OCI-LY7 (cell line): ENCODE data around the gene FFAR4. TPM values are rescaled to one million over a fixed set of nuclear protein-coding genes. Genes with fewer than 3 reads are reported as not detected.

ENCODE experiments used
- BruUV-seq: library from RNA; stranded (reverse); fragments of 400-500 nt; replicated peaks from 2 replicates; lab custom pipeline; 2021; lab: Mats Ljungman, UMichigan
- CTCF ChIA-PET: fragments of 300-600 bp; sonication (Branson Sonifier 250); formaldehyde crosslinking; loops from one replicate; lab custom pipeline; 2022; ENCODE audit warnings: antibody characterized with exemption; ENCODE audit not compliant: unreplicated experiment; lab: Charles Lee
- POLR2A ChIA-PET: fragments of 300-600 bp; sonication (Branson Sonifier 250); formaldehyde crosslinking; loops from one replicate; lab custom pipeline; 2022; ENCODE audit warnings: antibody characterized with exemption; lab: Charles Lee
- DNase-seq: peaks from one replicate; pipeline ENCODE4 v3.0.0-alpha.2; 2015; ENCODE audit warnings: low spot score
- H2AFZ ChIP-seq: fragments of 200-600 bp; sonication (generic), shearing (Covaris generic); 2 replicates; pipeline ENCODE4 v1.6.1; 2014; ENCODE audit warnings: mild to moderate bottlenecking, antibody characterized with exemption, low read length, moderate library complexity
- H3K27ac ChIP-seq: fragments of 200-600 bp; sonication (generic); 2 replicates; pipeline ENCODE4 v1.5.1; 2014; ENCODE audit warnings: mixed run types, low read depth, mild to moderate bottlenecking, moderate library complexity, low read length, inconsistent platforms; ENCODE audit not compliant: poor library complexity, severe bottlenecking
- H3K36me3 ChIP-seq: fragments of 200-600 bp; sonication (generic); 2 replicates; pipeline ENCODE4 v1.6.1; 2014; ENCODE audit warnings: mild to moderate bottlenecking, antibody characterized with exemption, low read length, moderate library complexity, mixed read lengths; ENCODE audit not compliant: insufficient read depth
- H3K4me1 ChIP-seq: fragments of 200-600 bp; sonication (generic); 2 replicates; pipeline ENCODE4 v1.5.1; 2014; ENCODE audit warnings: mild to moderate bottlenecking, low read length; ENCODE audit not compliant: insufficient read depth, poor library complexity, severe bottlenecking
- H3K4me2 ChIP-seq: fragments of 200-600 bp; sonication (generic); 2 replicates; pipeline ENCODE4 v1.6.1; 2014; ENCODE audit warnings: mild to moderate bottlenecking, low read length
- H3K4me3 ChIP-seq: fragments of 200-600 bp; sonication (generic); 2 replicates; pipeline ENCODE4 v1.5.1; 2014; ENCODE audit warnings: mild to moderate bottlenecking, low read depth, low read length; ENCODE audit not compliant: poor library complexity, severe bottlenecking
- H3K79me2 ChIP-seq: fragments of 200-600 bp; sonication (generic); 2 replicates; pipeline ENCODE4 v1.6.1; 2016; ENCODE audit warnings: low read depth, mild to moderate bottlenecking, low read length, moderate library complexity, mixed read lengths; ENCODE audit not compliant: insufficient read depth
- H3K9me2 ChIP-seq: fragments of 200-600 bp; sonication (generic); 2 replicates; pipeline ENCODE4 v1.6.1; 2016; ENCODE audit warnings: mild to moderate bottlenecking, low read length, mixed read lengths; ENCODE audit not compliant: insufficient read depth
- H3K9me3 ChIP-seq: fragments of 200-600 bp; sonication (generic); 2 replicates; pipeline ENCODE4 v1.6.1; 2014; ENCODE audit warnings: mild to moderate bottlenecking, mixed run types, low read length, mixed read lengths
- H4K20me1 ChIP-seq: fragments of 200-600 bp; sonication (generic); 2 replicates; pipeline ENCODE4 v1.6.1; 2014; ENCODE audit warnings: mild to moderate bottlenecking, antibody characterized with exemption, low read length, moderate library complexity, mixed read lengths; ENCODE audit not compliant: insufficient read depth
- EZH2phosphoT487 ChIP-seq: fragments of 200-600 bp; sonication (generic); IDR thresholded peaks from 2 replicates; pipeline ENCODE4 v1.6.1; 2018; ENCODE audit warnings: low read depth, borderline replicate concordance, mild to moderate bottlenecking, mixed run types, antibody characterized with exemption, low read length, moderate library complexity, mixed read lengths
- intact Hi-C: fragments of 100-400 bp; cut with micrococcal nuclease; formaldehyde crosslinking; loops from one replicate; pipeline ENCODE4 v1.10.0; 2022; ENCODE audit not compliant: unreplicated experiment
- total RNA-seq, 2 experiments: library from RNA; depleted of rRNA in 1 of 2; stranded (reverse); fragments of >200 nt in 1 of 2; shearing (Covaris generic) in 1 of 2; gene quantifications; 2 replicates each; pipeline ENCODE4 v1.2.3, GENCODE V29; 2014 to 2022
- TF ChIP-seq, protein P1 (sequence below): fragments of 200-600 bp; sonication (generic); conservative IDR thresholded peaks from 2 replicates; pipeline ENCODE4 v1.5.1; 2014; ENCODE audit warnings: mild to moderate bottlenecking, antibody characterized with exemption, low read length, moderate library complexity, mixed read lengths

FFAR4 gene
- total RNA-seq, 2 experiments from 2014 or later = not detected

DNA sequence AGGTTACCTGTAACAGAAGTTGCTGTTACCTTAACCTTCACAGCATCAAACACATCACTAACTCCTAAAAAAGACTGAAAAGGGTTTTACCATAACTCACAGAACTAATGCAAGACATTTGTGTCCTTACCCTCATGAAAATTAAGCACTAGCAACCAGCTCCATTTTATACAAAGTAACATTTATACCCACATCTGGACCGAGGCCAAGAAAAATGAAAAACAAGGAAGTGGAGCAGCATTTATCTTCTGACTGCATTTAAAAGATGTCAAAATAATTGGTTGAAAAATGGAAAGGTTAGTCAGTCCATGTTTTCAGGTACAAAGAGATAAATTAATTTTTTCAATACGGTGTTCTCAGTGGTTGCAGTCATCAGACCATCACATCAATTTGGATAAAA, 37.7 kb downstream of the FFAR4 start:
- ChIA-PET CTCF (interaction anchor here (0.5 kb wide), 1 partner anchor 8 kb away, joined by 3 read pairs; the partner anchor contains the start of gene PDE6C), POLR2A (no interaction called here)
- intact Hi-C loops = no loop called here
- Histone ChIP-seq H3K4me3 (no peak overlapping the region), H3K36me3 (no peaks in the 10 kb centered on the region), H4K20me1 (no peaks in the 10 kb centered on the region), H3K79me2 (no peaks in the 10 kb centered on the region), H3K4me2 (0 out of 2 replicates have a peak overlapping the region, but pooled peaks have one; percentile 4), H3K4me1 (peaks cover 10% of the 10 kb centered on the region), H3K9me2 (no peaks in the 10 kb centered on the region), H3K9me3 (no peaks in the 10 kb centered on the region), H2AFZ (peak overlapping the region; percentile 43; the same call in 1 of the 2 replicates), H3K27ac (no peak overlapping the region)
- DNase-seq = no peak
- no TSS peak for BruUV-seq
- TF ChIP-seq EZH2phosphoT487 = no peak
- TF ChIP-seq, protein P1, sequence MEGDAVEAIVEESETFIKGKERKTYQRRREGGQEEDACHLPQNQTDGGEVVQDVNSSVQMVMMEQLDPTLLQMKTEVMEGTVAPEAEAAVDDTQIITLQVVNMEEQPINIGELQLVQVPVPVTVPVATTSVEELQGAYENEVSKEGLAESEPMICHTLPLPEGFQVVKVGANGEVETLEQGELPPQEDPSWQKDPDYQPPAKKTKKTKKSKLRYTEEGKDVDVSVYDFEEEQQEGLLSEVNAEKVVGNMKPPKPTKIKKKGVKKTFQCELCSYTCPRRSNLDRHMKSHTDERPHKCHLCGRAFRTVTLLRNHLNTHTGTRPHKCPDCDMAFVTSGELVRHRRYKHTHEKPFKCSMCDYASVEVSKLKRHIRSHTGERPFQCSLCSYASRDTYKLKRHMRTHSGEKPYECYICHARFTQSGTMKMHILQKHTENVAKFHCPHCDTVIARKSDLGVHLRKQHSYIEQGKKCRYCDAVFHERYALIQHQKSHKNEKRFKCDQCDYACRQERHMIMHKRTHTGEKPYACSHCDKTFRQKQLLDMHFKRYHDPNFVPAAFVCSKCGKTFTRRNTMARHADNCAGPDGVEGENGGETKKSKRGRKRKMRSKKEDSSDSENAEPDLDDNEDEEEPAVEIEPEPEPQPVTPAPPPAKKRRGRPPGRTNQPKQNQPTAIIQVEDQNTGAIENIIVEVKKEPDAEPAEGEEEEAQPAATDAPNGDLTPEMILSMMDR = no peak

DNA sequence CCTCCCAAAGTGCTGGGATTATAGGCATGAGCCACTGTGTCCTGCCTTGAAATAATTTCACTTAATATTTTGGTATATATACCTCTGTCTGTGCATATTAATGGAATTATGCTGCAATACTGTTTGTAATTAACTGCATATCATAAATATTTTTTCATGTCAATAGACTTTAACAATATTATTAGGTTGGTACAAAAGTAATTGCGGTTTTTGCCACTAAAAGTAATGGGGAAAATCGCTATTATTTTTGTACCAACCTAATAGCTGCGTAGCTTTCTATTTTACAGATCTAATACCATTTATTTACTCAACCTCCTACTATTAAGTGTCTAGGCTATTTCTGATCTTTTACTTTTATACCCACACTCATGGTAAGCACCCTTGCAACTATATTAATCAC, 42.0 kb downstream of the FFAR4 start:
- Histone ChIP-seq H3K79me2 (no peaks in the 10 kb centered on the region), H4K20me1 (no peaks in the 10 kb centered on the region), H3K36me3 (no peaks in the 10 kb centered on the region), H3K27ac (no peak overlapping the region), H2AFZ (no peak overlapping the region), H3K4me2 (no peak overlapping the region), H3K9me2 (no peaks in the 10 kb centered on the region), H3K9me3 (no peaks in the 10 kb centered on the region), H3K4me3 (no peak overlapping the region), H3K4me1 (peaks cover 15% of the 10 kb centered on the region)
- no TSS peak for BruUV-seq
- DNase-seq = no peak
- no peak for TF ChIP-seq EZH2phosphoT487
- TF ChIP-seq, protein P1 = no peak
- ChIA-PET POLR2A (interaction anchor here (0.6 kb wide), 1 partner anchor 45 kb away, joined by 3 read pairs; no protein-coding TSS in a partner anchor), CTCF (no interaction called here)
- intact Hi-C loops = no loop called here

DNA sequence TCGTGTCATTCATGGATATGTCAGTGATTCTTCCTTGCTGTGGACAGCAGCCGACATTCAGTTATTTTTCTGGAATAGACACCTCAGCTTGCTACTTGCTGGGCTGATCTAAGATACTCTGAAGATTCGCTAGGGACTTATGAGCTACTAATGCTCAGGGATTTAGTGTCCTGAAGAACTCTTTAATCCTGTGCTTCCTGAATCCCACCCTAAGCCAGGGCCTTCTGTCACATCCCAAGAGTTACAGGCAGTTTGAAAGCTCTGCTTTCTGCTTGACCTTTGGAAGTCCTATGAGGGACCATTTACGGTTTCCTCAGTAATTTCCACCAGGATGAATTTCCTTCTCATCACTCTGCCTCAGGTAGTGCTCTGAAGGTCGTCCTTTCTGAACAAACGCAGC, 45.8 kb downstream of the FFAR4 start, which contains the start of gene PDE6C:
PDE6C (plus strand) TSS at position 227 of the 400 bp plus-strand sequence. CDS start 189 bp downstream, outside the sequence.
- no peak within 1 kb of the TSS for H2AFZ ChIP-seq
- H3K36me3 ChIP-seq = no peaks in the 10 kb centered on the region
- H4K20me1 ChIP-seq = no peaks in the 10 kb centered on the region
- CTCF ChIA-PET = interaction anchor here (1.1 kb wide), 1 partner anchor 8 kb away, joined by 3 read pairs; no protein-coding TSS in a partner anchor
- TF ChIP-seq, protein P1 = no peak
- no peak for TF ChIP-seq EZH2phosphoT487
- no peak for DNase-seq
- no peak within 1 kb of the TSS for H3K4me3 ChIP-seq
- no peaks in the 10 kb centered on the region for H3K79me2 ChIP-seq
- no TSS peak for BruUV-seq
- no peaks in the 10 kb centered on the region for H3K9me2 ChIP-seq
- intact Hi-C loops = no loop called here
- no peak within 1 kb of the TSS for H3K4me2 ChIP-seq
- peaks cover 38% of the 10 kb centered on the region for H3K4me1 ChIP-seq
- H3K27ac ChIP-seq = no peak within 1 kb of the TSS
- POLR2A ChIA-PET = interaction anchor here (0.6 to 1.1 kb wide), 3 partner anchors 22 to 1604 kb away, joined by 3 read pairs; no protein-coding TSS in a partner anchor
- no peaks in the 10 kb centered on the region for H3K9me3 ChIP-seq
